Measurements from ENCODE around the gene SAMD9. TPM values are rescaled to one million over a fixed set of nuclear protein-coding genes. Genes with fewer than 3 reads are reported as not detected.

SAMD9 gene
- total RNA-seq, 1 experiment from 2014 or later, result not detected

DNA sequence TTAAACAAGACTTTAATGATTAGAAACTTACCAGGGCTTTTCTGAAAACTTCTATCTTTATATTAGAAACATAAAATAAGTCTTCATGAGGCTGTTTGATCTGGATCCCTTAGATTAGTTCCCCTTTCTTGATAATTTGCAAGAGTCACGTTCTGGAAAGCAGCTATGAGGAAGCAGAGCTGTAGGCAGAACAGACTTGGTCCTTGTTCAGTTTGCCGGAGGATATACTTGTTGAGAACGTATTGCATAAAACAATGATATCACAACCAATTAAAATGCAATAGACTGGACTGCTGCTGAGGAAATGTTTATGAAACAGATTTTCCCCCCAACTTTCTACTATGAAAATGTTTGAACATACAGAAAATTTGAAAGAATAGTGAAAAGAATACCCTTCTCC, 27.6 kb upstream of the SAMD9 start:
- Histone ChIP-seq H2BK15ac (ENCODE audit: low read depth, low read length) (no peak overlapping the region), H3K4ac (ENCODE audit: low read depth, low read length) (no peak overlapping the region), H2BK20ac (ENCODE audit: low read depth, low read length, poor library complexity, severe bottlenecking) (no peak overlapping the region), H2BK120ac (ENCODE audit: low read depth, low read length, poor library complexity, severe bottlenecking) (no peak overlapping the region), H3K4me1 (ENCODE audit: insufficient read depth, low read length) (no peaks in the 10 kb centered on the region; the same call in 1 of the 2 replicates), H3K9me3 (ENCODE audit: control insufficient read depth, low read depth, low read length) (no peaks in the 10 kb centered on the region), H4K20me1 (ENCODE audit: control insufficient read depth, insufficient read depth, insufficient read length) (peaks cover 3% of the 10 kb centered on the region), H2BK12ac (ENCODE audit: insufficient read length, low read depth, low read length) (no peak overlapping the region), H3K14ac (ENCODE audit: insufficient read depth, low read length) (no peak overlapping the region), H3K18ac (ENCODE audit: insufficient read length, low read depth, low read length) (no peak overlapping the region), H3K27ac (ENCODE audit: insufficient read length, low read depth, low read length) (no peak overlapping the region), H3K23me2 (ENCODE audit: insufficient read length, low read depth, low read length, poor library complexity, severe bottlenecking) (no peaks in the 10 kb centered on the region), H3K27me3 (ENCODE audit: insufficient read depth, low read length) (no peaks in the 10 kb centered on the region), H4K91ac (ENCODE audit: insufficient read length, low read depth, low read length) (no peak overlapping the region), H4K8ac (replicated peaks; ENCODE audit: insufficient read length, low read depth, low read length) (no peak overlapping the region), H3K79me1 (ENCODE audit: insufficient read depth, low read depth, low read length, poor library complexity, severe bottlenecking) (no peaks in the 10 kb centered on the region), H4K5ac (ENCODE audit: insufficient read length, low read depth, low read length) (no peak overlapping the region), H3K9ac (ENCODE audit: extremely low read depth, insufficient read length, low read length) (no peak overlapping the region), H3K56ac (ENCODE audit: insufficient read length, low read depth, low read length) (no peak overlapping the region), H2BK5ac (ENCODE audit: insufficient read length, low read length) (no peak overlapping the region), H2AFZ (ENCODE audit: low read length) (no peak overlapping the region), H3T11ph (ENCODE audit: low read length) (no peak overlapping the region), H2AK5ac (ENCODE audit: insufficient read length, low read length) (no peak overlapping the region), H3K4me2 (ENCODE audit: insufficient read depth, insufficient read length, low read length) (no peak overlapping the region), H3K23ac (ENCODE audit: insufficient read length, low read depth, low read length) (no peak overlapping the region), H3K79me2 (ENCODE audit: insufficient read depth, low read length) (no peaks in the 10 kb centered on the region)
- no peaks in the 10 kb centered on the region for H3K9me3 Mint-ChIP-seq
- no CpG with 5 or more reads among the region's 3 CpGs for WGBS (ENCODE audit: extremely low coverage, insufficient read length, low lambda C conversion rate)
- no peak for DNase-seq
- H3K27ac Mint-ChIP-seq, result no peak overlapping the region
- peaks cover 3 to 15% of the 10 kb centered on the region in 2 experiments; a peak in 3 of 4 replicates for H3K4me1 Mint-ChIP-seq
- TF ChIP-seq, protein P1, sequence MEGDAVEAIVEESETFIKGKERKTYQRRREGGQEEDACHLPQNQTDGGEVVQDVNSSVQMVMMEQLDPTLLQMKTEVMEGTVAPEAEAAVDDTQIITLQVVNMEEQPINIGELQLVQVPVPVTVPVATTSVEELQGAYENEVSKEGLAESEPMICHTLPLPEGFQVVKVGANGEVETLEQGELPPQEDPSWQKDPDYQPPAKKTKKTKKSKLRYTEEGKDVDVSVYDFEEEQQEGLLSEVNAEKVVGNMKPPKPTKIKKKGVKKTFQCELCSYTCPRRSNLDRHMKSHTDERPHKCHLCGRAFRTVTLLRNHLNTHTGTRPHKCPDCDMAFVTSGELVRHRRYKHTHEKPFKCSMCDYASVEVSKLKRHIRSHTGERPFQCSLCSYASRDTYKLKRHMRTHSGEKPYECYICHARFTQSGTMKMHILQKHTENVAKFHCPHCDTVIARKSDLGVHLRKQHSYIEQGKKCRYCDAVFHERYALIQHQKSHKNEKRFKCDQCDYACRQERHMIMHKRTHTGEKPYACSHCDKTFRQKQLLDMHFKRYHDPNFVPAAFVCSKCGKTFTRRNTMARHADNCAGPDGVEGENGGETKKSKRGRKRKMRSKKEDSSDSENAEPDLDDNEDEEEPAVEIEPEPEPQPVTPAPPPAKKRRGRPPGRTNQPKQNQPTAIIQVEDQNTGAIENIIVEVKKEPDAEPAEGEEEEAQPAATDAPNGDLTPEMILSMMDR (conservative IDR thresholded peaks at IDR 0.05), result no peak
- H3K36me3 Mint-ChIP-seq (ENCODE audit: insufficient read depth in 1 of 3, low read depth in 3 of 3), result no peaks in the 10 kb centered on the region
- no peaks in the 10 kb centered on the region; the same call in none of the 2 replicates for H3K27me3 Mint-ChIP-seq (ENCODE audit: low read depth)
- H3K4me3 Mint-ChIP-seq, result no peak overlapping the region

Measured in H9 (cell line).